Brain microvascular endothelial cell (primary cell): ENCODE data around the gene ZFR2.
A peak's percentile ranks its signal among the peaks of the same experiment; 100 is the strongest.

ENCODE experiments used
- DNase-seq: peaks from one replicate; pipeline ENCODE4 v3.0.0-alpha.2; 2020
- H3K27ac ChIP-seq: fragments of 250-450 bp; sonication (Bioruptor Pico); 2 replicates; pipeline ENCODE4 v1.5.1; 2020; ENCODE audit warnings: mild to moderate bottlenecking, moderate library complexity
- H3K27me3 ChIP-seq: fragments of 250-450 bp; sonication (Bioruptor Pico); replicated peaks from 2 replicates; pipeline ENCODE4 v1.5.1; 2020; ENCODE audit warnings: mild to moderate bottlenecking
- H3K36me3 ChIP-seq: fragments of 250-450 bp; sonication (Bioruptor Pico); replicated peaks from 2 replicates; pipeline ENCODE4 v1.5.1; 2020; ENCODE audit warnings: mild to moderate bottlenecking
- H3K4me3 ChIP-seq: 2 replicates; pipeline ENCODE4 v1.5.1; 2011; ENCODE audit warnings: low read depth, mild to moderate bottlenecking, control low read depth, low read length, moderate library complexity
- in situ Hi-C: cut with HindIII; loops from 2 replicates; pipeline ENCODE4 v1.10.0; 2017; ENCODE audit warnings: low sequenced_read_pairs, low pct_ligation_motif_present
- TF ChIP-seq, protein P1 (sequence below): IDR thresholded peaks from 2 replicates; pipeline ENCODE4 v1.5.1; 2011; ENCODE audit warnings: low read depth, mild to moderate bottlenecking, moderate library complexity, low read length, control low read depth, inconsistent platforms; ENCODE audit errors: missing control alignments

Gene ZFR2

DNA sequence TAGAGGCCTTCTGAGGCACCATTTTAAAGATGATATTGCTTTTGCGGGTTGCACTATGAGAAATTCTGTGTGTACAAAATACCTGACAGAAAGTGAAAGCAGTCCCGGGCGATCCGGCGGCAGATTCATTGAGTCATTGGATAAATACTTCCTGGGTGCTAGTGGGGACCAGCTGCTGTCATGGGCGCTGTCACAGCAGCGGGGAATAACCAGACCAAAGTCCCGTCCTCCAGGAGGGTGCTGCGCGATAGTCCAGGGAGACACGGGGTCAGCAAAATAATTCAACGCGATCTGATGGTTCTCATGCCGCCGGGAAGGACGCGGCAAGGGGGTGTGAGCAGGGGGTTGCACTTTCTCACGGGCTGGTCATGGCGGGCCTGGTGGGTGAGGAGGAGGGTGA lies 13.5 kb downstream of the ZFR2 start:
- peak; percentile 12 for DNase-seq
- Histone ChIP-seq H3K36me3 (no peaks in the 10 kb centered on the region), H3K27me3 (no peaks in the 10 kb centered on the region), H3K27ac (no peak overlapping the region), H3K4me3 (no peak overlapping the region)
- TF ChIP-seq, protein P1, sequence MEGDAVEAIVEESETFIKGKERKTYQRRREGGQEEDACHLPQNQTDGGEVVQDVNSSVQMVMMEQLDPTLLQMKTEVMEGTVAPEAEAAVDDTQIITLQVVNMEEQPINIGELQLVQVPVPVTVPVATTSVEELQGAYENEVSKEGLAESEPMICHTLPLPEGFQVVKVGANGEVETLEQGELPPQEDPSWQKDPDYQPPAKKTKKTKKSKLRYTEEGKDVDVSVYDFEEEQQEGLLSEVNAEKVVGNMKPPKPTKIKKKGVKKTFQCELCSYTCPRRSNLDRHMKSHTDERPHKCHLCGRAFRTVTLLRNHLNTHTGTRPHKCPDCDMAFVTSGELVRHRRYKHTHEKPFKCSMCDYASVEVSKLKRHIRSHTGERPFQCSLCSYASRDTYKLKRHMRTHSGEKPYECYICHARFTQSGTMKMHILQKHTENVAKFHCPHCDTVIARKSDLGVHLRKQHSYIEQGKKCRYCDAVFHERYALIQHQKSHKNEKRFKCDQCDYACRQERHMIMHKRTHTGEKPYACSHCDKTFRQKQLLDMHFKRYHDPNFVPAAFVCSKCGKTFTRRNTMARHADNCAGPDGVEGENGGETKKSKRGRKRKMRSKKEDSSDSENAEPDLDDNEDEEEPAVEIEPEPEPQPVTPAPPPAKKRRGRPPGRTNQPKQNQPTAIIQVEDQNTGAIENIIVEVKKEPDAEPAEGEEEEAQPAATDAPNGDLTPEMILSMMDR: no peak
- in situ Hi-C loops: no loop called here

DNA sequence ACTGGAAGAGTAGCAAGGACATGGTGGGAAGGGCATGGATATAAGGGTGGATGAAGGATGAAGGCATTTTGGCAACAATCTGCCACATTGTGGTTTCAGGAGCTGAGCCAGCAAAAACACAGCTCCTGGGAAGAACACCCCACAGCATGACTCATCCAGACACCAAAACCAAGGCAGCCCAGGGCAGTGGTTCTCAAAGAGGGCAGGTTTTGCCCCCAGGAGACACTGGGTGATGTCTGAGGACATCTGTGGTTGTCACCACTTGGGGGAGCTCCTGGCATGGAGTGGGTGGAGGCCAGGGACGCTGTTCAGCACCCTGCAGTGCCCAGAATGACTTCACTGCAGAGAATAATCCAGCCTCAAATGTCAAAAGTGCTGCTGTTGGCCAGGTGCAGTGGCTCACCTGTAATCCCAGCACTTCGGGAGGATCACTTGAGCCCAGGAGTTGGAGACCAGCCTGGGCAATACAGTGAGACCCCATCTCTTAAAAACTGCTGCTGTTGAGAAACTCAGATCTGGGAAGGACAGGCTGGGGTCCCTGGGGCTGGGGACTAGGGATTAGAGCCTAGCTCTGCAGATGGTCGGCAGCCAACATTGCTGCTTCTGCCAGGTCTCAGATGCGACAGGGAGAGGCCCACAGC lies 16.1 kb downstream of the ZFR2 start:
- Histone ChIP-seq H3K27ac (no peak overlapping the region), H3K4me3 (no peak overlapping the region), H3K27me3 (no peaks in the 10 kb centered on the region), H3K36me3 (no peaks in the 10 kb centered on the region)
- in situ Hi-C loops: no loop called here
- TF ChIP-seq, protein P1: peak; percentile 53
- DNase-seq: peak; percentile 66

DNA sequence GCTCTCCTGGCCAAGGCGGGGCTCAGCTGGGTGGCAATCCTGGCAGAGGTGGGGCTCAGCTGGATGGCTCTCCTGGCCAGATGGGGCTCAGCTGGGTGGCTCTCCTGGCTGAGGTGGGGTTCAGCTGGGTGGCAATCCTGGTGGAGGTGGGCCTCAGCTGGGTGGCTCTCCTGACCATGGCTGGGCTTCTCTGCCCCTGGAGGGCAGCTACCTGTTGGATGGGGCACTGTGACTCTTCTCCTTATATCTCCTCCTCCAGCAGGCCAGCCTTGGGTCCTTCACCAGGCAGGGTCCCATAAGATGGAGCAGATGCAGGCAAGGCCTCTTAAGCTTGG lies 16.7 kb downstream of the ZFR2 start:
- Histone ChIP-seq H3K27ac (no peak overlapping the region), H3K36me3 (no peaks in the 10 kb centered on the region), H3K4me3 (no peak overlapping the region), H3K27me3 (no peaks in the 10 kb centered on the region)
- in situ Hi-C loops: no loop called here
- TF ChIP-seq, protein P1: no peak
- no peak for DNase-seq

DNA sequence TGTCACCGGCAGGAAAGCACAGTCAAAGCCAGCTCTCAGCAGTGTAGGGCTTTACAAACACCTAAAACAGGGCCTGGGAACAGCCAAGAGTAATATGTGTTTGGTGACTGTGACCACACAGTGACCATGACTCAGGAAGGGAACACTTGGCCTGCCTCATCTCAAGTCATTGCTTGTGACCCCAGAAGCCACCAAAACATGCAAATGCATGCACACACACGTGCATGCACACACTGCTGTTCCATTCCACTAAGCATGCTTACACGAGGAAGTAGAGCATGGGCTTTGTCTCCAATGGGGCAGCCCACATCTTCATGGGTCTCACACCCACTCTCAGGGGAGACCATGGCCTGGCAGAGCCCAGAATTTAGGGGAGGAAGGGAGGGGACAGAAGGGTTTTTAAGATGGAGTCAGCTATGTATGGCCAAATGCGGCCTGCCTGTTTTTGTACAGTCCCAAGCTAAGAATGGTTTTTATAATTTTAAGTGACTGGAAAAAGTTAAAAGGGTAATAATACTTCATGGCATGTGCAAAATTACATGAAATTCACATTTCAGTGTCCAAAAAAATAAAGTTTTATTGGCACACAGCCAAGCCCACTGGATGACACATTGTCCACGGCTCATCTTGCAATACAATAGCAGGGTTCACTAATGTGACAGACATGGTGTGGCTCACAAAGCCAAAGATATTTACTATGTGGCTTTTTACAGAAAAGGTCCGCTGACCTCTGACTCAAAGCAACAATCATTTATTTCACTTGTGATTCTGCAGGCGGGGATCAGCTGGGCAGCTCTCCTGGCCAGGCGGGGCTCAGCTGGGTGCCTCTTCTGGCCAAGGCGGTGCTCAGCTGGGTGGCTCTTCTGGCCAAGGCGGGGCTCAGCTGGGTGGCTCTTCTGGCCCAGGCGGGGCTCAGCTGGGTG lies 17.3 kb downstream of the ZFR2 start:
- Histone ChIP-seq H3K27me3 (no peaks in the 10 kb centered on the region), H3K36me3 (no peaks in the 10 kb centered on the region), H3K4me3 (no peak overlapping the region), H3K27ac (no peak overlapping the region)
- no peak for DNase-seq
- in situ Hi-C loops: no loop called here
- TF ChIP-seq, protein P1: no peak

DNA sequence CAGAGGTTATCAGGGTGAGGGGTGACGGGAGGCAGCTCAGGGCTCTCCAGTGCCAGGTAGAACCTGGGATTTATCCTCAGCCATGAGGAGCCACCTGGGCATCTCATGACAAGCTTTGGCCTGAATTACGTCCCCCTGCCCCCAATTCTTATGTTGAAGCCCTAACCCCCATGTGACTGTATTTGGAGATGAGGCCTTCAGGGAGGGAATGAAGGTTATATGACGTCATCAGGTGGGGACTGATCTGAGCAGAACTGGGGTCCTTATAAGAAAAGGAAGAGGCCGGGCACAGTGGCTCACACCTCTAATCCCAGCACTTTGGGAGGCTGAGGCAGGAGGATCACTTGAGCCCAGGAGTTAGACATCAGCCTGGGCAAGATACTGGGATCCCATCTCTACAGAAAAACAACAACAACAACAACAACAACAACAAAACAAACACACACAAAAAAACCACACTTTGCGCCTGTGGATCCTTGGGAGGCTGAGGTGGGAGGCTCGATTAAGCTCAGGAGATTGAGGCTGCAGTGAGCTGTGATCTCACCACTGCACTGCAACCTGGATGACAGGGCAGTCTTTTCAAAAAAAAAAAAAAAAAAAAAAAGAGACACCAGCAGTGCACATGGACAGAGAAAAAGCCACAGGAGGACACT lies 18.4 kb downstream of the ZFR2 start:
- in situ Hi-C loops: no loop called here
- DNase-seq: no peak
- TF ChIP-seq, protein P1: no peak
- H3K27me3 ChIP-seq: no peaks in the 10 kb centered on the region
- no peak overlapping the region for H3K4me3 ChIP-seq
- no peaks in the 10 kb centered on the region for H3K36me3 ChIP-seq
- no peak overlapping the region for H3K27ac ChIP-seq
